DMS79 treated with DMSO at 0.1 percent for 48 hours (cell line): ENCODE results near the gene HOXD11.
A peak's percentile ranks its signal among the peaks of the same experiment; 100 is the strongest.

Source experiments
- DNase-seq: peaks from one replicate; lab custom pipeline; 2025; lab: John Stamatoyannopoulos, UW

The HOXD11 gene

DNA sequence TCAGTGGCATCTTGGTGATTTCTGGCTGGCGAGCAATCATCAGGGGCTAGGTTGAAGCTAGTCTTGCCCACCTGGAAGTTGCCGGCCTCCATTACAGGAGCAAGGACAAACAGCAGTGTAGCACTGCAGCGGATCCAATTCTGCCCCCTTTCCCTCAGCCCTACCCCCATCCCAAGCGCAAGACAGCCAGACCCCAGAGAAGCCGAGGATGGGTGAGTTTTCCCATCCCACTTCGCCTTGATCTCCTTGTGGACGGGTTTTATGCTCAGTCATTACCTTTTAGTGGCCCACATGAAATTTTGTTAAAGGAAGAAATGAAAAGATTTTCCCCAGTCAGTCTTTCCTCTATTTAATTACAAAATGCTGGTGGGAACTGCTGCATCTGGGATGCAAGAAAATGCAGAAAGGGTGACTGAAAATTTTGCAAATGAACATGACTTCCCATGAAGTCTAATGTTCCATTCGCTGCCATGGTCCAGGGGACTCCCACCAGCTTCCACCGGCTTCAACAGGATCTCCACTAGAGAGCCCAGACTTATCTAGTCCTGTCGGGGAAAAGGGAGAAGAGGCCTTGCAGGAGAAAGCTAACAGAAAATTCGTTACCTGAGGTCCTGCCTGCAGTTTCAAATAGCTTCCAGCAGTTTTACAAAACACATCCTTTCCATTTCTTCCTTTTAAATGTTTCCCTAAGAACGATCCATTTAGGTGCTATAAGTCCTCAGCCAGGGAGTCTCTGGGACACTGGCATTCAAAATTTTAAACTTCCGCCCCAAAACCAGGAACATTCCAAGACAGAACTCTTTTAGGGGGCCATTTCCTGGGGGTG is 13.5 kb downstream of the HOXD11 start:
- DNase-seq: peak; percentile 46

- peak; percentile 15 for DNase-seq
These were observed 14.3 kb downstream of the HOXD11 start for GRCh38 chr2:176121190-176122051.

- peak; percentile 49 for DNase-seq
These were observed 15.1 kb downstream of the HOXD11 start for GRCh38 chr2:176122052-176122682.

- no peak for DNase-seq
These were observed 15.8 kb downstream of the HOXD11 start, which contains the start of gene HOXD9 for GRCh38 chr2:176122683-176123410. Gene HOXD9 (plus strand): TSS chr2:176122719. CDS start chr2:176122769, 50 bp downstream.

DNA sequence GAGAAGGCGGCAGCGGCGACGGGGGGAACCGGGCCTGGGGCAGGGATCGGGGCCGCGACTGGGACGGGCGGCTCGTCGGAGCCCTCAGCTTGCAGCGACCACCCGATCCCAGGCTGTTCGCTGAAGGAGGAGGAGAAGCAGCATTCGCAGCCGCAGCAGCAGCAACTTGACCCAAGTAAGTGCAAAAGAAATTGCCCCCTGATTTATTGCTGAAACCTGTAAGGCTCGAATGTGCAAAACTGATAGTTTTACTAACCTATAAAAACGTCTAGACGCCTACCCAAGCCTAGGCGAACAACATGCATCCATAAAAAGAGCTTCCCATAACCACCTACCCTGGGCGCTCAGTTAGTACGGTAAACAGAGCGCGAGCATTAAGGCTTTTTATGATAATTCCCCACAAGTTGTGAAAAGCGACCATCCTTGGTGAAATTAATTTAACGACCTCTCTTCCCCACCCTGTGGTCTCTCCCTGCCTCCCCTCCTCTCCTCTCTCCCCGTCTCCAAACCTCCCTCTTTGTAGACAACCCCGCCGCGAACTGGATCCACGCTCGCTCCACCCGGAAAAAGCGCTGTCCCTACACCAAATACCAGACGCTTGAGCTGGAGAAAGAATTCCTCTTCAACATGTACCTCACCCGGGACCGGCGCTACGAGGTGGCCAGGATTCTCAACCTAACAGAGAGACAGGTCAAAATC is 16.5 kb downstream of the HOXD11 start:
- peak; percentile 46 for DNase-seq

DNA sequence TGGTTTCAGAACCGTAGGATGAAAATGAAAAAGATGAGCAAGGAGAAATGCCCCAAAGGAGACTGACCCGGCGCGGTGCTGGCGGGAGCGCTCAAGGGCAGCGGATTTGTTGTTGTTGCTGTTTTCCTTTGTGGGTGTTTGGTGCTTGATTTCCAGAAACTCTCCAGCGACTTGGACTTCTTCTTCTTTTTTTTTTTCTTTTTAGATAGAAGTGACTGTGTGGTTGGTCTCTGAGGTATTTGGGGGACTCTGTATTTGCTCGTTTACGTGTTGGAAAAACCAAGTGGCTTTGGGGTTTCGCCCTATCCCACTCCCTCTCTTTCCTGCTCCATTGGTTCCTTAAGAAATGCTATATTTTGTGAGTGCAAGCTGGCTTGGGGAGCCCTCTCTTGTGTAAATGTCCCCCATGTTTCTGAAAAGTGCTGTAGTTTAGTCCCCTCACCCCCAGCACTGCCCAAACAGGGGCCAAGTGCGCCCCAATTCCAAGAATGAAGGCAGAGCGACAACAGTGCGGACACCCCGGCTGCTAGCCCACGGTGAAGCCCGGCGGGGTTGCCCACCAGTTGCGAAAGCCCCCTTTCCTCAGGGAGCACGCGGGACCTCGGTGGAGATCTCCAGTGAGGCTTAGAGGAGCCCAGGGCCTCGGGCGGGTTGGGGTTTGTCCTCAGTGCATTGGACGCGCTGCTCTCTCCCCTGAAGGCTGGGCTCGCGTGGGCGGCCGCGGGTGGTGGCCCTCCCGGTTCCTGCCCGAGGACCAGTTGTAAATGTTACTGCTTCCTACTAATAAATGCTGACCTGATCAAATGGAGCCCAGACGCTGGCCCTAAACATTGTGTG is 17.2 kb downstream of the HOXD11 start:
- no peak for DNase-seq

DNA sequence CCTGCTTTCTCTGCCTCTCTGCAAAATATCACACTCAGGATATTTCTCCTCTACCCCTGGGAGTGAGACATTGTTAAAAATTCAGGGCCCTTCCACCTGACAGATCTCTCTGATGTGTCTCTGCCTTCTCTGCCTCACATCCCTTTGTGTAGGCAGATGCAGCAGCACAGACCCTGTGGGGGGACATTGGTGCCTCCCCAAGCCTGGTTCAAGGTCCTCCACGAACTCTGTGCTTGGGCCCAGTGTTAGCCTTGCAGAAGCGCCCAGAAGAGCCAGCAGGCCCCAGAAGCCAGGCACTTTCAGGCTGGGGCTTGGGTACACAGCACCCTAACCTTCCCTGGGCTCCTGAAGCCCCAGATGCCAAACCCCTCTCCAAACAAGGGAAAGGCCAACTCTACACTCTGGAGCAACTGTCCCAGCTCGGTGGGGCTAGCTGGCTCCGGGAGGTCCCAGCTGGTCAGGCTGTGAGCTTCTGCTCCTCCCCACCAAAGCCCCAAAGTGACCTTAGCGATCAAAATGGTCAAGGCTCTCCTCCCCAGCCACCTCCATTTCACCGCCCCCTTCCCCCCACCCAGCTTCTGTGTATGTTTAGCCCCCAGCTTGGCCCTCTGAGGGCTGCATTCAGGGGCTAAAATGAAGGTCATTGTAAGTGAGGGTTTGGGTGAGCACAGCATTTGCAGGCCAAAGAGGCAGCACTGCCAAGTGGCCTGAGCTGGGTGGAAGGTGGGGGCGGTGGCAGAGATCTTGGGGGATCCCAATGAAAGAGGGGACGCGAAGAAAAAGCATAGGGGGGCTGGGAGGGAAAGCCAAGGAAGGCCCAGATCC is 18.1 kb downstream of the HOXD11 start:
- DNase-seq: no peak

- DNase-seq: no peak
These were observed 18.6 kb downstream of the HOXD11 start for GRCh38 chr2:176125772-176126054.

DNA sequence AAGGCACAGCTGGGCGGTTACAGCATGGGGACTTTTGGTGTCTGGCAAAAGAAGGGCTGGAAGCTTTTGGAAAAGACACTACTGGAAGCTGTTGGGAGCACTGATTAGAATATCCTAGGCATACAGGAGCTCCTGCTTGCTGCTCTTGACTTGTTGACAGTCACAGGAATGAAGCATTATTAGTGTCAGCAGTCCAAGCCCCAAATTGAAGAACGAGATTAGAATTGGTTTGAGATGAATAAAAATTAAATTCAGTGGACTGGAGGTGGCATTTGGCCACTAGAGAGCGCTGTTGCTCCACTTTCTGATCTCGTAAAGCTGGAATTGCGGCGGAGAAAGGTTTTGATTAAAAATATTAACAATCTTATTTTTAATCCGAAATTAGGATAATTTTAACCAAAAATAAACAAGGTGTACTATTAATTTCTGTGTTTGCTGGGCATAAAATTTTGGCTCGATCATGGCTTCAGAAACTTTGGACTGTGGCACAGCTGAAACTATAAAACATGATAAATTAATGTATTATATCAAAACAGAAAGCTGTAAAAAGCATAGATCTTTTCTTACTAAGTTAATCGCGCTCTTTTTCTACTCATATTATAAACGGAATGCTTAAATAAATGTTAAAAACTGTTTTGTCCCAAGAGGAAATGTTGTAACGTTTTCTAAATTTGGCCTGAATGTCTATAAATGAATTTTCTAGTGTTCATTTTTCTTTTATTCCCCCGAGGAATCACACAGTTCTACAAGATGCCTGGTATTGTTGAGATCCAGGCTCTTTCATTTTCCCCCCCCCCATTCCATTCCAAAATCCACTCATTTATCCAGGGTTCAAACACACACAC is 20.1 kb downstream of the HOXD11 start:
- DNase-seq: peak; percentile 74

GRCh38 chr2:176127774-176128072 is 20.6 kb downstream of the HOXD11 start:
- peak; percentile 75 for DNase-seq

DNA sequence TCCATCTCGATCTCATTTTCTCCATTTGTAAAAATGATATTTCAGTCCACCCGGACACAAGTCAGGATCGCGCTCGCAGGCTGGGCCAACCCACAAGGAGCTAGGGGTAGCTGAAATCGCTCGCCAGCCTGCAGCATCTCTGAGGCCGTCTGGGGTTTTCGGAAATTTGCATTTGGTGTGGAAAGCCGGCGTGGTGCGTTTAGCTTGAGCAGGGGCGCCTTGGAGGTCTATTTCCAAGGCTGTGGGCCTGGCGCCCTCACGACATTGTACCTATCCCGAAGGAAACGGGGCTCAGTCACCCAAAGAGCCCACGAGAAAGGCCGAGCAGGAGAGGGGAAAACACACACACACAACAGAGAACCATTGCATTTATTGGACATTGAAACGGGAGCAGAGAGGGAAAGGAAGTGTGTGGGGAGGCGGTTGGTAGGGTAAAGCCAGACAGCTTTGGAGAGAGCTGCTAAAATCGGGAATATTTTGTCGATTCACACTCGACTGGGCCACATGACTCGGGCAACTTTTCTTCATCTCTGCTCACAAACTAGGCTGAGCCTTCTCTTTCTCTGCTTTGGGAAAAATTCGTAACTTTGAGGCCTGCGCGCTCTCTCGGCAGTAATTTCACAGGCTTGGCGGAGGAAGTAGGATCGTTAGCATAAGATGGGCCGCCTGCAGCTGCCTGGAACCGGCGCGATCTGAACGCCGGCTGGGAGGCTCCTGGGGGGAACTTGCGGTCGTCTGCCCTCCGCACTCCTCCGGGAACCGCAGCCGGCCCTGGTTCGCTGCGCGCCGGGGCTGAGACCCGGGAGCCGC is 21.3 kb downstream of the HOXD11 start:
- DNase-seq: peak; percentile 79

DNA sequence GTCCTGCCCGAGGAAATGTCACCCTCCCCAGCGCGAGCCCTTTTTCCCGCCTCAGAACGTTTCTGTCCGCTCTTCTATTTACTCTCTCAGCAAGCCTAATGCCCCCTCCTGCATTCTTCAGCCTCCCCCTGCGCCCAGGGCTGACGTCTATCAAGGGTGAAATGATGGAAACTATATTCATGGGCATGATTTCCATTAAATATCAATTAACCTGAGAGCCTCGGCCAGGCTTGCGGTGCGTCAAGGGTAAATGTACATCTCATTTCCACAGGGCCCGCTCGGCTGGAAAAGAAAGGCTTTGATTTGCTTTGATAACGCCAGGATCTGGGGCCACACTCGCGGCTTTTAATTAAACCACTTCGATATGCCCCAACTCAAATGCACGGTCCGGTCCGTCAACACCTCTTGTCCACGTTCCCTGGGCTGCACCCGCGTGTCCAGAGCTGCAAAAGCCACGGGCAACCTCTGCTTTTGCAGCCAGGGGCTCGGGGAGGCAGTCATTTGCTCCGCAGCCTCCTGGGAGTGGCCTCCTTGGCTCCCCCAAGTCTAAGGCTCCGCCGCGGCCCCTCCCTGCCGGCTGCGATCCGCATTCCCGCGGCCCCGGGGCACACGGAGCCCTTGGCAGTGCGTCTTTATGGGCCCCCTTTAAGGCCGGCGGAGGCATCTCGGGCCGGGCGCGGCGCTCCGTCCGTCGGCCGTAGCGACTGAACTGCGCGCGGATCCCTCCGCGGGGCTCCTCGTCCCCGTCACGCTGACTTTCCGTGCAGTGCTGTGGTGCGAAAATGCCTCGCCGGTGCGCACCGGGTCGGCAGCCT is 22.1 kb downstream of the HOXD11 start, which contains the start of gene HOXD8:
Gene HOXD8 (plus strand): TSS at position 724 of the 815 bp plus-strand sequence. CDS start 662 bp downstream, outside the sequence.
- peak; percentile 80 for DNase-seq

GRCh38 chr2:176129813-176130146 is 22.7 kb downstream of the HOXD11 start:
- no peak for DNase-seq

GRCh38 chr2:176130147-176130956 is 23.3 kb downstream of the HOXD11 start:
- peak; percentile 54 for DNase-seq

DNA sequence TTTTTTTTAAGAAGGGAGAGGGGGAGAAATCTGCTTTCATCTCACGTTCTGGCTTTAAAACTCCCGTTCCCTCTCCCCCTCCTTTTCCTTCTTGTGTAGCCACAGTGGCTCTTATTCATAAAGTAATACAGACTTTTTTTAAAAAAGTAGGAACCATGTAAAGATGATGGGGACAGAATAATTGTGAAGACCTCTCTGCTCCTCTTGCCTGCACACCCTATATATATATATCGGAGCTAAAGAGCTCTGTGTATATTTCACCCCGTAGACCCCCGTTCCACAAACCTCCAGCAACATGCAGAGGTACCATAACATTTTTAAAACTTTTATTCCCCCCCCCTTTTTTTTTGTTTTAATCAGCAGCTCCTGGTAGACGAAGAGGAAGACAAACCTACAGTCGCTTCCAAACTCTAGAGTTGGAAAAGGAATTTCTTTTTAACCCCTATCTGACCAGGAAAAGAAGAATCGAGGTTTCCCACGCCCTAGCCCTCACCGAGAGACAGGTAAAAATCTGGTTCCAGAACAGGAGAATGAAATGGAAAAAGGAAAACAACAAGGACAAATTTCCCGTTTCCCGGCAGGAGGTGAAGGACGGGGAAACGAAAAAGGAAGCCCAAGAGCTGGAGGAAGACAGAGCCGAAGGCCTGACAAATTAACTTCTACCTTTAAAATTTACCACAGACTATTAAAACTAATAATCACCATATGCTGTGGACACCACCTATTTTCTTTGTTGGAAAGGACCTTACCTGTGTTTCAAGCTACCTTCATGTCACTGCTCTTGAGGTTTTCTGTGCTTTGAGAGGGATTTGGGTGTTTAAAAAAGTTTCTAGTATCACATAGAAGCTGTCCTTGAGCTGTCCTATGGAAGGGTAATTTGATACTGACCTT is 24.1 kb downstream of the HOXD11 start:
- DNase-seq: peak; percentile 31
